Measurements from ENCODE around the gene MOB2.

MOB2 gene

DNA sequence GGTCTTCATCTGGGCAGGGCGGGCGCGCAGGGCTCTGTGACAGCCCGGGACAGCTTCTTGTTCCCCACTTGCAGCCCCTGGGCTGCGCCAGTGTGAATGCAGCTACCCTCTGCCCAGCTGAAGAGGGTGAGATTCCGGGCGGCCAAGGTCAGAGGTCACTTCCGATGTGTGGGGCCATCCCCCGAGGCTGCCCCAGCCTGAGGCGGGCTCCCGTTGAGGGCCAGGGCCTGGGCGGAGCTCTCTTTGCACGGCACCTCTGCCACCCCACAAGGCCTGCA lies 23.9 kb downstream of the MOB2 start:
- Histone ChIP-seq H3K79me2 (ENCODE audit: low read length) (no peaks in the 10 kb centered on the region), H3K27ac (ENCODE audit: low read length) (no peak overlapping the region), H3K9ac (ENCODE audit: low read length) (no peak overlapping the region), H3K4me3 (ENCODE audit: low read length) (no peak overlapping the region), H3K4me2 (ENCODE audit: low read length) (no peak overlapping the region), H3K4me1 (ENCODE audit: low read length) (no peaks in the 10 kb centered on the region), H4K20me1 (ENCODE audit: insufficient read depth, low read length) (no peaks in the 10 kb centered on the region), H3K36me3 (replicated peaks; ENCODE audit: low read depth, low read length) (no peaks in the 10 kb centered on the region), H2AFZ (ENCODE audit: low read depth, low read length) (no peak overlapping the region), H3K9me3 (ENCODE audit: insufficient read depth, low read length) (no peaks in the 10 kb centered on the region), H3K27me3 (ENCODE audit: low read depth, low read length) (no peaks in the 10 kb centered on the region)
- TF ChIP-seq, protein P1, sequence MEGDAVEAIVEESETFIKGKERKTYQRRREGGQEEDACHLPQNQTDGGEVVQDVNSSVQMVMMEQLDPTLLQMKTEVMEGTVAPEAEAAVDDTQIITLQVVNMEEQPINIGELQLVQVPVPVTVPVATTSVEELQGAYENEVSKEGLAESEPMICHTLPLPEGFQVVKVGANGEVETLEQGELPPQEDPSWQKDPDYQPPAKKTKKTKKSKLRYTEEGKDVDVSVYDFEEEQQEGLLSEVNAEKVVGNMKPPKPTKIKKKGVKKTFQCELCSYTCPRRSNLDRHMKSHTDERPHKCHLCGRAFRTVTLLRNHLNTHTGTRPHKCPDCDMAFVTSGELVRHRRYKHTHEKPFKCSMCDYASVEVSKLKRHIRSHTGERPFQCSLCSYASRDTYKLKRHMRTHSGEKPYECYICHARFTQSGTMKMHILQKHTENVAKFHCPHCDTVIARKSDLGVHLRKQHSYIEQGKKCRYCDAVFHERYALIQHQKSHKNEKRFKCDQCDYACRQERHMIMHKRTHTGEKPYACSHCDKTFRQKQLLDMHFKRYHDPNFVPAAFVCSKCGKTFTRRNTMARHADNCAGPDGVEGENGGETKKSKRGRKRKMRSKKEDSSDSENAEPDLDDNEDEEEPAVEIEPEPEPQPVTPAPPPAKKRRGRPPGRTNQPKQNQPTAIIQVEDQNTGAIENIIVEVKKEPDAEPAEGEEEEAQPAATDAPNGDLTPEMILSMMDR (IDR thresholded peaks at IDR 0.05; ENCODE audit: low read depth, low read length): no peak
- no peak for TF ChIP-seq EZH2phosphoT487 (IDR thresholded peaks at IDR 0.05; ENCODE audit: low read depth)

DNA sequence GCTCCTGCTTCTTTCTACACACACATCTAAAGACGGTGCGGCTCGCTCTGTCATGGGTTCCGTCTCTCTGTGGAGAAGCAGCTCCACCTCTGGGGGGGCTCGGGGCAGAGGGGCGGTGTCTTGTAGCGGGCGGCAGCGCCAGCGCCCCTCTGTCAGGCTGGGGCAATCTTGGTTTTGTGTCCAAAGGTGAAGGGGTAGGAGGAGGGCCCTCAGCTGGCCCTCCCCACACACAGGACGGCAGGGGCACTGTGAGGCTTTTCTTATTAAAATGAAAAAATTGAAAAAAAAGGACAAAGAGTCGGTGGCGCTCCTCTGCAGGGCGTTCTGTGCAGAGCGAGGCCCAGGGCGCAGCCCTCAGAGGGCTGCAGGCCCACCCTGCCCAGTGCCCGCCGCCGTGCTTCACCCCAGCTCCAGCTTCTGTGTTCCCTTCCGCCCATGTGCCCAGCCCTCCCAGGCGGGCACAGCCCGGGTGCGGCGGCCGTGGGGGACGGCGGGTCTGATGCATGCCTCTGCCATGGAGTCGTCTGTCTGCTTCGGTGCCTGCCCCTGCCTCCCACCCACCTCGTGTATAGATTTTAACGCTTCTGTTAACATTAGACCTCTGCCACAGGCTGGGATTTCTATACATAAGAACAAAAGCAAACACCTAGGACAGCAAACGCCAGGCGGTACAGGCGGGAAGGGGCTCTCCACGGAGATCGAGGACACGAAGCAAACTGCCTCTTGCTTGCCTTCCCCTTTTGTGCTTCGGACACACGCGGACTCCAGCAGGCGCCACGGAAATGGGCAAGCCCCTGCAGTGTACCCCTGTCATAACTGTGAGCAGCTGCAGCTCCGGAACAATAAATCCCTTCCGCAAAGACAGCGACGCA lies 24.5 kb downstream of the MOB2 start:
- H3K9me3 ChIP-seq (ENCODE audit: insufficient read depth, low read length): no peaks in the 10 kb centered on the region
- no peak overlapping the region for H3K4me3 ChIP-seq (ENCODE audit: low read length)
- H3K4me1 ChIP-seq (ENCODE audit: low read length): no peaks in the 10 kb centered on the region

DNA sequence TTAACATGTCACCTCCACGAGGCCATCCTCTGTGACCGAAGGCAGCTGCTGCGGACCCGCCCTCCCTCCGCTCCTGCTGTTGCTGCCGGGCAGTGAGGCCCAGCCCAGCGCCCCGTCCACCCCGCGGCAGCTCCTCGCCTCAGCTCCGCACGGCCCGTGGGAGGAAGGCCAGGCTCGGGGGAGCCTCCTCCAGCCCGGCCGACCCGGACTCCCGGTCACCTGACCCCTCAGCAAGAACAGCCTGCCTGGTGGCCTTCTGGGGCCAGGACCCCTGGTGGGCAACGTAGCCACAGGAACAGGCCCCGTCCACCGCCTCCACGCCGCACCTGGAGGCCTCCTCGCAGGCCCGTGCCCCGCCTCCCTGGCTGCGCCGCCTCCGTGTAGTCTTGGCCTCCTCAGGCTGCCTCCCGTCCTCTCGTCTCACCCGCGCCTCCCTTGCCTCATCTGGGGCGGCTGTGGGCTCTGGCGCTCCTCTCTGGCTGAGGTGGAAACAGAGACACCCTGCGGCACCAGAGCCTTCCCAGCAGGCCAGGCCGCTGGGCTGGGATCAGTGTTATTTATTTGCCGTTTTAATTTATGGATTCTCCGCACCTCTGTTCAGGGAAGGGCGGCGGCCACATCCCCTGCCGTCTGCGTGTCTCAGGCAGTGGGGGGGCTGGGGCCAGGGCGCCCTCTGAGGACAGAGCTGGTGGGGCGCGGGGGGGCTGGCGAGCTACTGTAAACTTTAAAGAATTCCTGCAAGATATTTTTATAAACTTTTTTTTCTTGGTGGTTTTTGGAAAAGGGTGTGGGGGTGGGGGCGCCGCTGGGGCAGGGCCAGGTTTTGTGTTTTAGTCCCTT lies 25.4 kb downstream of the MOB2 start:
- H3K36me3 ChIP-seq (replicated peaks; ENCODE audit: low read depth, low read length): no peaks in the 10 kb centered on the region
- no peak overlapping the region for H2AFZ ChIP-seq (ENCODE audit: low read depth, low read length)
- H3K27me3 ChIP-seq (ENCODE audit: low read depth, low read length): no peaks in the 10 kb centered on the region
- H3K79me2 ChIP-seq (ENCODE audit: low read length): no peaks in the 10 kb centered on the region
- H3K4me2 ChIP-seq (ENCODE audit: low read length): no peak overlapping the region
- no peak overlapping the region for H3K27ac ChIP-seq (ENCODE audit: low read length)
- no peak overlapping the region for H3K4me3 ChIP-seq (ENCODE audit: low read length)
- H3K9me3 ChIP-seq (ENCODE audit: insufficient read depth, low read length): no peaks in the 10 kb centered on the region
- TF ChIP-seq, protein P1 (IDR thresholded peaks at IDR 0.05; ENCODE audit: low read depth, low read length): no peak
- no peak for TF ChIP-seq EZH2phosphoT487 (IDR thresholded peaks at IDR 0.05; ENCODE audit: low read depth)
- H4K20me1 ChIP-seq (ENCODE audit: insufficient read depth, low read length): no peaks in the 10 kb centered on the region
- no peaks in the 10 kb centered on the region for H3K4me1 ChIP-seq (ENCODE audit: low read length)
- H3K9ac ChIP-seq (ENCODE audit: low read length): no peak overlapping the region

More for the DNA sequence above, 24.5 kb downstream of the MOB2 start:
- TF ChIP-seq, protein P1 (IDR thresholded peaks at IDR 0.05; ENCODE audit: low read depth, low read length): no peak
- no peak for TF ChIP-seq EZH2phosphoT487 (IDR thresholded peaks at IDR 0.05; ENCODE audit: low read depth)
- no peak overlapping the region for H2AFZ ChIP-seq (ENCODE audit: low read depth, low read length)
- H3K36me3 ChIP-seq (replicated peaks; ENCODE audit: low read depth, low read length): no peaks in the 10 kb centered on the region
- no peaks in the 10 kb centered on the region for H3K27me3 ChIP-seq (ENCODE audit: low read depth, low read length)
- no peaks in the 10 kb centered on the region for H3K79me2 ChIP-seq (ENCODE audit: low read length)
- H4K20me1 ChIP-seq (ENCODE audit: insufficient read depth, low read length): no peaks in the 10 kb centered on the region
- H3K9ac ChIP-seq (ENCODE audit: low read length): no peak overlapping the region
- no peak overlapping the region for H3K27ac ChIP-seq (ENCODE audit: low read length)
- no peak overlapping the region for H3K4me2 ChIP-seq (ENCODE audit: low read length)

DNA sequence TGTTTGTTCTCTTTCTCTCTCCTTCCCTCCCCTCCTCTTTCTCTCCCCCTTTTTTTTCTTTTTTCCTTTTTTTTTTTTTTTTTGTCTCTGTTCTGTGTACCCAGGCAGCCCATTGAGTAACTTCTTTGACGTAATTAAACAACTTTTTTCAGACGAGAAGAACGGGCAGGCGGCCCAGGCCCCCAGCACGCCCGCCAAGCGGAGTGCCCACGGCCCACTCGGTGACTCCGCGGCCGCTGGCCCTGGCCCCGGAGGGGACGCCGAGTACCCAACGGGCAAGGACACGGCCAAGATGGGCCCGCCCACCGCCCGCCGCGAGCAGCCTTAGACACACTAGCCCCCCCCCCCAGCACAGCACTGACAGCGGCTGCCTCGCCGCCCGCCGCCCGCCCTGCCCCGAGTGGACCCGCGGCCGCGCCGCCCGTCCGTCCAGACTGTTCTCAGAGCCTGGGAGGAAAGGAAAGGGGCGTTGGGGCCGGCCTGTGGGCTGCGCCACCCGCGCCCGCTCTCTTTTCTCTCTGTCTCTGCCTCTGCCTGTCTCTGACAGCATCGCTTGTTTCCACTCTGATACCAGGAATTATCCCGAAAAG lies 26.1 kb downstream of the MOB2 start:
- no peak for TF ChIP-seq EZH2phosphoT487 (IDR thresholded peaks at IDR 0.05; ENCODE audit: low read depth)
- TF ChIP-seq, protein P1 (IDR thresholded peaks at IDR 0.05; ENCODE audit: low read depth, low read length): no peak
- Histone ChIP-seq H3K27me3 (ENCODE audit: low read depth, low read length) (no peaks in the 10 kb centered on the region), H3K79me2 (ENCODE audit: low read length) (no peaks in the 10 kb centered on the region), H3K36me3 (replicated peaks; ENCODE audit: low read depth, low read length) (no peaks in the 10 kb centered on the region), H4K20me1 (ENCODE audit: insufficient read depth, low read length) (no peaks in the 10 kb centered on the region), H3K27ac (ENCODE audit: low read length) (no peak overlapping the region), H3K4me1 (ENCODE audit: low read length) (no peaks in the 10 kb centered on the region), H3K9ac (ENCODE audit: low read length) (no peak overlapping the region), H3K4me2 (ENCODE audit: low read length) (no peak overlapping the region), H2AFZ (ENCODE audit: low read depth, low read length) (no peak overlapping the region), H3K4me3 (ENCODE audit: low read length) (no peak overlapping the region), H3K9me3 (ENCODE audit: insufficient read depth, low read length) (no peaks in the 10 kb centered on the region)

Data from OCI-LY3 (cell line).